Stimulated activated CD4-positive, alpha-beta T cell treated with anti-CD3 and anti-CD28 coated beads, Interleukin-2, amount 100 ng/mL, for 4 hours (primary cell): ENCODE results near the gene CNIH1.
"Not testable (repeated sequence)": the region's sequence is repeated elsewhere in the genome, so short reads cannot be mapped to it uniquely, and the experiment has no call there.

ENCODE experiments used
- DNase-seq: peaks from one replicate; pipeline ENCODE4 v3.0.0-alpha.2; 2020; ENCODE audit warnings: low read depth

Gene CNIH1

DNA sequence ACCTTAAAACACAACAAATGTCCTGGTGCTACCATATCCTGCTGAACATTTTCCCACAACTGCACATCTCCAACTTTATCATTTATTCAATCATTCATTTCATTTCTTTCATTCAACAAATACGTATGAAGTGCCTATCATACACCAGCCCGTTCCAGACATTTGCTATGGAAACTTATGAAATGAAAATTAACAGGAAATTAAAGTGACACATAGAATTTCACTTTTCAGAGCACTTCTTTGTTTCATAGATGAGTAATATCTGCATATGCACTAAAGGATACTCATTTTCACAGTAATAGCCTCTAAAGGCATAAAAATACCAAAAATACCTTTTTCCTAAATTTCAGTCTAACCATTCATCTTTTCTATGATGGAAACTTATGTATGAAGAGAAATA is 12.6 kb downstream of the CNIH1 start:
- DNase-seq: no peak

DNA sequence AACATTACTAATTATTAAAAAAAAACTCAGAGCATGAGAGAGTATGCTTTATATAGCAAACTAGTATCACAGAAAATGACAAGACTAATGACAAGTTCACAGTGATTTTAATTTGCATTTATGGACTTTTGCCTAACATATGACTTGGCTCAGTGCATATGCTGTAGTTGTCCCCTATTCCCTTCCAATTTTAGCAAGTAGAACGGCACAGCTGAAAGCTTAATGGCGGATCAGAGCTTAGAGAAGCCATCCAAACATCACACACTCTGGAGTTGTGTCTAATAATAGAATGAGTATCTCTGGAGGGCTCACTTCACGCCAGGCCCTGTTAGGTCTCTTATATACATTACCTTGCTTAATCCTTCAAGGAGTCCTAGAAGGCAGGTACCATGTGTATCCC is 13.3 kb downstream of the CNIH1 start:
- no peak for DNase-seq

DNA sequence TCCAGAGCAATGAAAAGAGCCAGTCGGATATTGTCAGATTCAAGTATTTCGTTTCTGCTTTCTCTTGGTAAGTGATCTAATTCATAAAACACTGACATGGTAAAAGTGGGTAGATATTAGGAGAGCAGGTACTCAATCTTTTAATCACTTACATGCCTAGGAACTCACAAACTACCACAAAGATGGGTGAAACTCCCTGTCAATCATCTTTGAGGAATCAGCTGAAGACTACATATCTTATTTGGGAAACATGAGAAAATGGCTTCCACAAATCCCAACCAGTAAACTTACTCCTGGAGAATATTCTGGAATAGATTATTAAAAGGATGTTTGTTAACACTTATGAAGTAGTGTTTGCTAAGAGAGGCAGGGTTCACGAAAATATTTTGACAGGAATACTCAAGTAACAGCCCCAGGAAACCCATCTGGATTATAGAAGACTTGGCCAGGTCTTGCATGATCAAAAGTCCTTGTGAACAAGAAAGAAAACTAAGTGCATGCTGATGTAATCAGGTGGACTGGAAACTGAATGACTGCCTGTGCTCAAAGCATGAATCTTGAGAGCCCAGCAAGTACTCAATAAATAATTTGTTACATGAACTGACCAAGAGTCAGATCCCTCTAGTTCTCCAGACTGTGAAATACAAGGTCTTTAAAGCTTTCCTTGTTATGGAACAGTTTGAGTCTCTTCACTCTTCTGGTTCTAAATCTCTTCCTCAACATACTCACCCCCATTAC is 15.5 kb downstream of the CNIH1 start:
- no peak for DNase-seq

DNA sequence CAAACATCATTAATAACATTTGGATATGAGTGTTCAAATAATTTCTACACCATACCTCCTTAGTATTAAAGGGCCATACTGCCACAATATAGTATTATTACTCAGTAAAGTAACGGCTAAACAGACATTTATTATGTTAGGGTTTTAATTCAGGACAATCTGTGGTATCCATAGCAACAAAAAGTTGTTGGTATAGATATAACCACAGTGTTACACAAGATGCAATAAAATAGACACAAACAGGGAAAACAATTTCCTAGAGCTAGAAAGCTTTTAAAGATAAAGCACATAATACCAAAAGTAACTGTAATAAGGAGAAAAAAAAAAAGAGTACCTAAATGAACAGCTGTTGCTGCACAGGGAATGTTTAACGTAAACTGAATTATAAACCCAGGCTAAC is 16.1 kb downstream of the CNIH1 start:
- DNase-seq: no peak

DNA sequence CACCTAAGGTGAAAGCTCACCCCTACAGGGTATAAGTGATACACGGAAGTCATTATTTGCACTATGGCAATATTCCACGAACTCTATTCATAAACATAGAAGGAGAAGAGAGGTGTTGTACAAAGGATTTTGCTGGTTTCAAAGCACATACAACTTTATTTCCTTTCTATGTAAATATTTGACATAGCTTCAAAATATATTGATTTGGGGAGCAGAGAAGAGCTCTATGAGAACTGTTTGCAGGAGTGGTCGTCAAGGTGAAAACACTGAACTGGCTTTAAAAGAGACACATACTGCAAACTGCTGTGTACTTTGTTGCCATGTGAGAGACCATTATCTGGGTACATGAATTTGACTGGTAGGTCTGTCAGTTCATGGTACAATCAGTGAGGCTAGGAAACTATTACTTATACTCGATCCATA is 16.7 kb downstream of the CNIH1 start:
- no peak for DNase-seq

DNA sequence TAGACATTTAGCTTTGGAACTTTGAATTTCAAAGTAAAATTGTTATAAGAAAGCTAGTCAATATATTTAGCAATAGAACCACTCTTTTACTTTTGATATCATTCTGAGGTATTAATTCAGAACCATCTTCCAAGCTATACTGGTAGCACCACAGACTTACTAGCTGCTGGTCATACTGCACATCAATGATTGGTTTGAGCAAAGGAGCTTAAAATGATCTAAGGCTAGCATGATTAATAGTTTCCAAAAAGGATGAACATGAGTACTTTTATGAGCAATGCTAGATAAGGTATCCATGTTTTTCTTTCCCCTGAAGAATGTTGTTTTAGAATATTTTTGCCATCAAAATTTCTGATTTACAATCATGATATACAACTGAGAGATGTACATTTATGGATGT is 17.2 kb downstream of the CNIH1 start:
- DNase-seq: no peak

DNA sequence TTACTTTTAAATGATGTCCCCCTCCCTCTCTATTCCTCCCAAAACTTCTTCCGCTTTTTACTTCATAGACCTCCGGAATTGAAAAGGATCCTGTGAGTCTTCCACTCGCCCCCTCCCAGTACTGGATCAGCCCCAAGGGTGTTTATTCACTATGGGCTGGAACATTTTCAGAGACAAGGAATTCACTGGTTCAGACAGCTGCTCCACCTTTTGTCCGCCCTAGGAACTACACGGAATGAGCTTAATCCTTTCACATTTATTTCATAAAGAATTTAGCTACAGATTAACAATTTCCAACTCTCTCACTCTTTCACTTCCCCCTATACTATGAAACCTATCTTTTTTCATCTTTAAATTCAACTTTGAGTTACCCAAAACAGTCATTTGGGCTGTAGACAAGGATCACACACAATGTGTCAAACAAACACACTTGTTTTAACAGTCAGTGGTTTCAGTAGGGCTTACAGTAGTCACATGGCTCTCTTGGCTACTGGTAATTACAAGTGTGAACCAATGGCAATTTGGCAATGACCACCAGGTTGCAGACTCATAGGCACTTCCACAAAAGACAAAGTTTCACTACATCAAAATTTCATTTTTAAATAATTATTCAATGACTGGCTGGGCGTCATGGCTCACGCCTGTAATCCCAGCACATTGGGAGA is 20.6 kb downstream of the CNIH1 start:
- no peak for DNase-seq

DNA sequence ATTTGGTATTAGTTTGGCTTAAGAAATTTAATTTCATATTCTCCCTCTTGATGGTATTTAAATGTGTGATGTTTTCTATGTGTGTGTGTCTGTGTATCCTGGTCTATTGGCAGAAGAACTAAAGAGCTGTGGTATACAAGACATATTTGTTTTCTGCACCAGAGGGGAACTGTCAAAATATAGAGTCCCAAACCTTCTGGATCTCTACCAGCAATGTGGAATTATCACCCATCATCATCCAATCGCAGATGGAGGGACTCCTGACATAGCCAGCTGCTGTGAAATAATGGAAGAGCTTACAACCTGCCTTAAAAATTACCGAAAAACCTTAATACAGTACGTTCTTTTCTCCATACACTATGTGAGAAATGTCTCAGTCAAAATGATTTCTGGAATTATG is 29.8 kb downstream of the CNIH1 start:
- no peak for DNase-seq

DNA sequence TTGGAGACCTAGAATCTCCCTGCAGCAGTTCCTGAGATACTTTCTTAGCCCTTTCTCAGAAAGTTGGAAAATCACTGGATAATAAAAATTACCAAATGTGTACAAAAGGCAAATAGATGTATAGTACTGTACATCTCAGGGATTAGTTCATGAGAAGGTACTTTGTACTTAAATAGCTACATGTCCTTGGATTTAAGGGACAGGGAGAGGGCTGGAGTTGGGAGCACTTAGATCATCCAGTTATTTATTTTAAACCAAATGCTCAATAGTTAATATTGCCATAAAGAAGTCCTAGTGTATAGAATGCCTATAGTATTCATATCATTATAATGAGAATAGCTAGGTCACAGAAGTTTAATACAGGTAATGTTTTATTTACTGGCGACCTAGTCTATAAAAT is 31.0 kb downstream of the CNIH1 start:
- no peak for DNase-seq

DNA sequence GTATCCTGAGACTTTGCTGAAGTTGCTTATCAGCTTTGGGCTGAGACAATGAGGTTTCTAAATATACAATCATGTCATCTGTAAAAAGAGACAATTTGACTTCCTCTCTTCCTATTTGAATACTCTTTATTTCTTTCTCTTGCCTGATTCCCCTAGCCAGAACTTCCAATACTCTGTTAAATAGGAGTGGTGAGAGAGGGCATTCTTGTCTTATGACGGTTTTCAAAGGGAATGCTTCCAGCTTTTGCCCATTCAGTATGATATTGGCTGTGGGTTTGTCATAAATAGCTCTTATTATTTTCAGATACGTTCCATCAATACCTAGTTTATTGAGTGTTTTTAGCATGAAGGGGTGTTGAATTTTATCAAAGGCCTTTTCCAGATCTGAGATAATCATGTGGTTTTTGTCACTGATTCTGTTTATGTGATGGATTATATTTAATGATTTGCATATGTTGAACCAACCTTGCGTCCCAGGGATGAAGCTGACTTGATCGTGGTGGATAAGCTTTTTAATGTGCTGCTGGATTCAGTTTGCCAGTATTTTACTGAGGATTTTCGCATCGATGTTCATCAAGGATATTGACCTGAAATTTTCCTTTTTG is 37.7 kb downstream of the CNIH1 start:
- not testable (repeated sequence) for DNase-seq

DNA sequence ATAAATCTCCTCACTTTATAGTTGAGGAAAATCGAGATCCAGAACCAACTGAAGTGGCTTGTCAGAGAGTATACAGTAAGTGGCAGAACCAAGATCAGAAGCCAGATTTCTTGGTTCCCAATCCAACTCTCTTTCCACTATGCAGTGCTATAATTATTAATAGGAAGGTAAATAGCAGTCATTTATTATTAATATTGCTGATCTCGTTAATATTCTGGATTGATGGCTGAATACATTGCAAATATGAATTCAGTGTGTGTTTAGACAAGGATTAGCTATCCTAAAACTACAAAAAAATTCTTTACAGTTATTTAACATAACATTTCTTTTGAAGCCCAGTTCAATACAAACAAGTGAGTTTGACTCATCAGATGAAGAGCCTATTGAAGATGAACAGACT is 41.6 kb downstream of the CNIH1 start:
- no peak for DNase-seq

DNA sequence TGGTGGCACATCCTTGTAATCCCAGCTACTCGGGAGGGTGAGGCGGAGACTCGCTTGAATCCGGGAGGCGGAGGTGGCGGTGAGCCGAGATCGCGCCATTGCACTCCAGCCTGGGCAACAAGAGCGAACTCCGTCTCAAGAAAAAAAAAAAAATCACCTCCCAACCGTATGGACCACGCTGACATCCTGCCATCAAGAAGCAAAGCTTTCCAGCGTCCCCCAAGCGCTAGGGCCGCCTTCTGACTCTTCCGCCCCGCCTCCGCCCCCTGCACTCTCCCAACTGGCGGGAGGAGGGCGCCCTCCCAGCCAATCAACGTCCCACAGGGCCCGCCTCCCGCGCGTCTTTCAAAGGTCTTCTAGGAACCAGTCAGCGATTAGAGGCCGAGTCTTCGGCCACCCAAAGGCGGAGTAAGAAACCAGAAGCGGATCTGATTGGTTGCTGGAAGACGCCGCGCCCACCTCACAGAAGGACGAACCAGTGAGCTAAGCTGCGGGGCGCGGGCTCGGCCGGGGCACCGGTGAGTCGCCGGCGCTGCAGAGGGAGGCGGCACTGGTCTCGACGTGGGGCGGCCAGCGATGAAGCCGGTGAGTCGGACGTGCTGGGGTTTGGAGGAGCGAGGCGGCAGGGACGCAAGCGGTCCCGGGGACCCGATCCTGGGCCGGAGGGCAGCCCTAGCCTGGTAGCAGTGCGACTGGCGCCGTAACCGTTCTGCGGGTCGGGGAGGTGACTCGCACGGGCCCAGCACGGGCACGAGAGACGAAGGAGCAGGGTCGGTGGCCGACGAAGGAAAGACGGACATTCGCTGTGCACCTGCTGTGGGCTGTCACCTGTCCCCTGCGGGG is 44.5 kb downstream of the CNIH1 start, which contains the start of gene CDKN3:
CDKN3 (plus strand) TSS at position 515 of the 843 bp plus-strand sequence; CDS start at position 577, 62 bp downstream.
- peak; percentile 95 for DNase-seq

DNA sequence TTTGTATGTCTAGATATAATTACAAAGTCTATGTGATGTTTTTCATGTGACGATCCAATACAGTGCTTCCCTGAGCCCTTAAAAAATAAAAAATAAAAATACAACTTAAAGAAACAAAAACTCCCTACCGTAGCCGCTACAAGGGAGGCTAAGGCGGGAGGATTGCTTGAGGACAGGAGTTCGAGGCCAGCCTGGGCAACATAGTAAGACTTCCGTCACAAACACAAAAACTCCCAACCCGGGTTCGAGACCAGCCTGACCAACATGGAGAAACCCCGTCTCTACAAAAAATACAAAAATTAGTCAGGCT is 45.0 kb downstream of the CNIH1 start:
- DNase-seq: no peak

DNA sequence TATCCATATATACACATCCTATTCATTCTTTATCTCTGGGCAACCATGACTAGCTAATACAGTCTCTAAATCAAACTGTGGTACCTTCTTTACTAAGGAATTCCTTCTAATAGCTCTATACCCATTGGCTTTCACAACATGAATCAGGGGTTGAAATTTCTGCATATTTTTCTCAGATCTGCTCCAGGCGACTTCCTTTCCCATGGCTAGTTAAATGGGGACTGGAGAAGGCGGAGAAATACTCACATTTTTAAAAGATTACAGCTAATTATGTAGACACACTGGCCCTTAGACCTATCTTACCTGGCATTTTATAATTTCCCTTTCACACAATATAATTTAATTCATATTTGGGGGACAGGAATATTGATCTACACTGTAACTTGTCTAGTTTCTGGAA is 45.5 kb downstream of the CNIH1 start:
- DNase-seq: no peak

DNA sequence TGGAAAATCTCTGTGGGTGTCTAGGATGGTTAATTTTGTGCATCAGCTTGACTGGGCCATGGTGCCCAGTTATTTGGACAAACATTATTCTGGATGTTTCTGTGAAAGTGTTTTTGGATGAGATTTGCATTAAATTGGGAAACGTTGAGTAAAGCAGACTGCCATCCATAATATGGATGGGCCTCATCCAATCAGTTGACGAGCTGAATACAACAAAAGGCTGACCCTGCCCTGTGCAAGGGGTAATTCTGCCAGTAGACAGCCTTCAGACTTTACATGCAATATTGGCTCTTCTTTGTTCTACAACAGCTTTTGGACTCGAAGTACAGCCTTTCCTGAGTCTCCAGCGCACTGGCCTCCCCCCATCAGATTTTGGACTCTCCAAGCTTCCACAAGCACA is 45.9 kb downstream of the CNIH1 start:
- DNase-seq: no peak

DNA sequence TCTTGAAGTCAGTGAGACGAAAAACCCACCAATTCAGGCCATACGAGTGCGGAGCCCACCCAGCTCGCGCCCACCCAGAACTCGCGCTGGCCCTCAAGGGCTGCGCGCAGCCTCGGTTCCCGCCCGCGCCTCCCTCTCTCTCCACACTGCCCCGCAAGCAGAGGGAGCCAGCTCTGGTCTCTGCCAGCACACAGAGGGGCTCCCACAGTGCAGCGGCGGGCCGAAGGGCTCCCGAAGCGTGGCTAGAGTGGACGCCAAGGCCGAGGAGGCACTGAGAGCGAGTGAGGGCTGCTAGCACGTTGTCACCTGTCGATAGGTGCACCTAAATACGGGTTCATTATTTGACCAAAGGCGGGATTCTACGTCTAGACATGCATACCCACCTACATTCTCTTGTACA is 46.6 kb downstream of the CNIH1 start:
- DNase-seq: no peak

DNA sequence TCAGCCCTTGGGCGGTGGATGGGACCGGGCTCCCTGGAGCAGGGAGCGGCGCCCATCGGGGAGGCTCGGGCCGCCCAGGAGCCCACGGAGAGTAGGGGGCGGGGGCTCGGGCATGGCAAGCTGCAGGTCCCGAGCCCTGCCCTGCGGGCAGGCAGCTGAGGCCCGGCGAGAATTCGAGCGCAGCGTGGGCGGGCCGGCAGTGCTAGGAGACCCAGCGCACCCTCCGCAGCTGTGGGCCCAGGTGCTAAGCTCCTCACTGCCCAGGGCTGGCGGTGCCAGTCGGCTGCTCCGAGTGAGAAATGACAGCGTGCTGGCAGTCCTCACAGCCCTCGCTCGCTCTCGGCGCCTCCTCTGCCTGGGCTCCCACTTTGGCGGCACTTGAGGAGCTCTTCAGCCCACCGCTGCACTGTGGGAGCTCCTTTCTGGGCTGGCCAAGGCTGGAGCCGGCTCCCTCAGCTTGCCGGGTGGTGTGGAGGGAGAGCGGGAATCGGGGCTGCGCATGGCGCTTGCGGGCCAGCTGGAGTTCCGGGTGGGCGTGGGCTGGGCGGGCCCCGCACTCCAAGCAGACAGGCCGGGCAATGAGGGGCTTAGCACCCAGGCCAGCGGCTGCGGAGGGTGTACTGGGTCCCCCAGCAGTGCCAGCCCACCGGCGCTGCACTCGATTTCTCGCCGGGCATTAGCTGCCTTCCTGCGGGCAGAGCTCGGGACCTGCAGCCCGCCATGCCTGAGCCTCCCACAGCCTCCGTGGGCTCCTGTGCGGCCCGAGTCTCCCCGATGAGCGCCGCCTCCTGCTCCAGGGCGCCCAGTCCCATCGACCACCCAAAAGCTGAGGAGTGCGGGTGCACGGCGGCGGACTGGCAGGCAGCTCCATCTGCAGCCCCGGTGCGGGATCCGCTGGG is 47.9 kb downstream of the CNIH1 start:
- not testable (repeated sequence) for DNase-seq

DNA sequence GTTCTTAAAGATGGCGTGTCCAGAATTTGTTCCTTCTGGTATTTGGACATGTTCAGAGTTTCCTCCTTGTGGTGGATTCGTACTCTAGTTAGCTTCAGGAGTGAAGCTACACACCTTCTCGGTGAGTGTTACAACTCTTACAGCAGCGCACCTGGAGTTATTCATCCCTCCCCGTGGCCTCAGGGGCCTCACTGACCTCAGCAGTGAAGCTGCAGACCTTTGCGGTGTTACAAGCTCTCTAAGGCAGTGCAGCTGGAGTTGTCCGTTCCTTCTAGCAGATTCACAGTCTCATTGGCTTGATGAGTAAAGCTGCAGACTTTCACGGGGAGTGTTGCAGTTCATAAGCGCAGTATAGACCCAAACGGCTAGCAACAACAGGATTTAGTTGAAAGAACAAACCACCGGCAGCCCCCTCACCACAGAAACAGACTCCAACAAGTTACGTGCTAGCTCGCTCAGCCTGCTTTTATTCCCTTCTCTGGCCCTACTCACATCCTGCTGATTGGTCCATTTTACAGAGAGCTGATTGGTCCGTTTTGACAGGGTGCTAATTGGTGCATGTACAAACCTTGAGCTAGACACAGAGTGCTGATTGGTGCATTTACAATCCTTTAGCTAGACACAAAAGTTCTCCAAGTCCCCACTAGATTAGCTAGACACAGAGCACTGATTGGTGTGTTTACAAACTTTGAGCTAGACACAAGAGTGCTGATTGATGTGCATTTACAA is 48.9 kb downstream of the CNIH1 start:
- no peak for DNase-seq

DNA sequence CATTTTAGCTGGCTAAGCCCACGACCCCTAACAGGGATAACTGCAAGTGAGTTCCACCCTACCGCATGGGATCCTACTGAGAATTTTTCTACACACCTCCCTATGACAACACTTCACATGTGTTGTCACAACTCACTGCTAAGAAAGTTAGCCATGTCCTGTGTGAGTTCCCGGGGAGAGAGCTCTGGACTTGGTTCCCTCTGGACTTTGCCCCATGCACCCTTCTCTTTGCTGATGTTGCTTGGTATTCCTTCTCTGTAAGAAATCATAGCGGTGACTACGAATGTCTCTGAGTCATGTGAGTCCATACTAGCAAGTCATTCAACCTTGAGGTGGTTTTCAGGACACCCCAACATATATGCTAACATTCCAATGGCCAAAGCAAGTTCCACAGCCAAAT is 53.8 kb downstream of the CNIH1 start:
- DNase-seq: no peak

DNA sequence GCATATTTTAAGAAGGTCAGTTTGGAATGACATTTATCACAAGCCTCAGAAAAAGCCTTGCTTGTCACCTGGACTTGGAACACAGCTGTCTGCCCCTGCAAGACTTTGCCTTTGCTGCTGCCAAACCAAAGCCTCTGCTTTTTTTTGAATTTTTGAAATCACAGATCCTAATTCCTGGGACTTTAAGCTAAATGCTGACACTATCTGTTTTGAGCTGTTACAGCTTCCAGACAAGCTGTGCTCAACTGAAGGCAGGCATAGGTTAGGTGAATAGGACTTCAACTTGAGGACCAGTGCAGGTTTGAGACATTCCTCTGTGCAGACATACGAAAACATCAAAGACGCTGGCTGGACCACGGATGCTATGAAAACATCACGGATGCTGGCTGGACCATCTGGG is 55.6 kb downstream of the CNIH1 start:
- DNase-seq: no peak

DNA sequence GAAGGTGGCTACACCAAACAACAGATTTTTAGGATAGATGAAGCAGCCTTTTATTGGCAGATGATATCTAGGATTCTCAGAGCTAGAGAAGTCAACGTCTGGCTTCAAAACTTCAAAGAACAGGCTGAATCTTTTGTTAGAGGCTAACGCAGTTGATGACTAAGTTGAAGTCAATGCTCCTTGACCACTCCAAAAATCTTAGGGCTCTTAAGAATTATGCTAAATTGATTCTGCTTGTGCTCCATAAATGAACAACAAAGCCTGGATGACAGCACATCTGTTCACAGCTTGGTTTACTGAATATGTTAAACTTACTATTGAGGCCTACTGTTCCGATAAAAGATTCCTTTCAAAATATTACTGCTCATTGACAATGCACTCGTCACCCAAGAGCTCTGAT is 57.3 kb downstream of the CNIH1 start:
- DNase-seq: no peak
